K562 (cell line): ENCODE data around the gene BCL2L13. TPM values are rescaled to one million over a fixed set of nuclear protein-coding genes. Genes with fewer than 3 reads are reported as not detected.
A peak's percentile ranks its signal among the peaks of the same experiment; 100 is the strongest.

ENCODE experiments used
- ATAC-seq: fragments of 200-7000 bp; cut with Tn5 transposase; 3 replicates; pipeline ENCODE4 v1.9.1; 2020; ENCODE audit warnings: moderate library complexity
- BruUV-seq: library from RNA; stranded (reverse); fragments of 400-500 nt; replicated peaks from 2 replicates; lab custom pipeline; 2021; lab: Mats Ljungman, UMichigan
- CTCF ChIA-PET: fragments of 300-600 bp; formaldehyde crosslinking; extraction: SDS; loops from one replicate; lab custom pipeline; 2021; ENCODE audit warnings: low intra/inter-chr PET ratio; lab: Yijun Ruan, JAX
- POLR2A ChIA-PET: fragments of 300-600, 350-650 bp; sonication (Branson Sonifier 250); formaldehyde crosslinking; extraction: SDS; loops from one replicate; lab custom pipeline; 2021; ENCODE audit warnings: antibody characterized with exemption, inconsistent platforms; lab: Yijun Ruan, JAX
- DNase-seq, 4 experiments: peaks; one replicate each; pipeline versions ENCODE4 v3.0.0 to v3.0.0-alpha.2; 2011 to 2018; ENCODE audit warnings: low spot score in 3 of 4, mixed read lengths in 3 of 4; ENCODE audit errors: extremely low read depth in 1 of 4
- FAIRE-seq: peaks from 2 replicates; lab custom pipeline; 2011; peaks lifted over from hg19 to GRCh38; lab: Jason Lieb, UNC
- H2AFZ ChIP-seq: 2 replicates; pipeline ENCODE4 v1.6.0; 2011; ENCODE audit warnings: low read depth, low read length, control low read depth, inconsistent platforms
- H3K27ac ChIP-seq: fragments of 200-600 bp; 3 replicates; pipeline ENCODE4 v1.8.0; 2011; ENCODE audit warnings: low read depth, mild to moderate bottlenecking, control low read depth, inconsistent platforms, low read length, moderate library complexity, mixed read lengths; ENCODE audit errors: extremely low read depth
- H3K27me3 ChIP-seq, 2 experiments: fragments of 300-600 bp in 1 of 2; 2 replicates in 1 of 2; 3 replicates in 1 of 2; pipeline versions ENCODE4 v1.6.0 to v1.8.0; 2011; ENCODE audit warnings: inconsistent platforms in 2 of 2, low read length in 2 of 2, mild to moderate bottlenecking in 1 of 2, mixed read lengths in 1 of 2, moderate library complexity in 1 of 2; ENCODE audit not compliant: control insufficient read depth in 2 of 2, insufficient read depth in 2 of 2
- H3K36me3 ChIP-seq: fragments of 300-600 bp; 3 replicates; pipeline ENCODE4 v1.8.0; 2011; ENCODE audit warnings: mild to moderate bottlenecking, low read length, inconsistent platforms; ENCODE audit not compliant: control insufficient read depth, insufficient read depth
- H3K4me1 ChIP-seq, 2 experiments: fragments of 200-600 bp in 1 of 2; replicated peaks in 1 of 2; 2 replicates in 1 of 2; 3 replicates in 1 of 2; pipeline versions ENCODE4 v1.5.1 to v1.8.0; 2011; ENCODE audit warnings: inconsistent platforms in 2 of 2, low read length in 2 of 2, mild to moderate bottlenecking in 1 of 2, mixed read lengths in 1 of 2, moderate library complexity in 1 of 2; ENCODE audit not compliant: control insufficient read depth in 2 of 2, insufficient read depth in 2 of 2
- H3K4me2 ChIP-seq: 2 replicates; pipeline ENCODE4 v1.6.1; 2011; ENCODE audit warnings: low read length, control low read depth, inconsistent platforms, mixed read lengths; ENCODE audit not compliant: insufficient read depth
- H3K4me3 ChIP-seq: fragments of 200-600 bp; sonication (generic), shearing (Covaris generic); 2 replicates; pipeline ENCODE4 v1.5.1; 2016; ENCODE audit warnings: control low read depth, inconsistent platforms
- H3K79me2 ChIP-seq: fragments of 200-600 bp; 3 replicates; pipeline ENCODE4 v1.8.0; 2011; ENCODE audit warnings: low read length, inconsistent platforms; ENCODE audit not compliant: control insufficient read depth, insufficient read depth
- H3K9ac ChIP-seq, 2 experiments: 2 replicates each; pipeline versions ENCODE4 v1.6.0 to v1.6.1; 2011; ENCODE audit warnings: low read depth in 2 of 2, low read length in 2 of 2, control low read depth in 1 of 2, inconsistent platforms in 1 of 2, mild to moderate bottlenecking in 1 of 2, mixed read lengths in 1 of 2; ENCODE audit not compliant: insufficient read depth in 1 of 2
- H3K9me1 ChIP-seq: one replicate; pipeline ENCODE4 v1.6.0; 2011; ENCODE audit warnings: inconsistent platforms, mild to moderate bottlenecking, low read length, moderate library complexity; ENCODE audit not compliant: control insufficient read depth, insufficient read depth
- H3K9me3 ChIP-seq: replicated peaks from 2 replicates; pipeline ENCODE4 v1.5.1; 2011; ENCODE audit warnings: low read depth, low read length, inconsistent platforms; ENCODE audit not compliant: control insufficient read depth, insufficient read depth
- H4K20me1 ChIP-seq: replicated peaks from 2 replicates; pipeline ENCODE4 v1.6.1; 2011; ENCODE audit warnings: low read length, inconsistent platforms, mixed read lengths; ENCODE audit not compliant: control insufficient read depth, insufficient read depth
- ARHGAP35 ChIP-seq: fragments of 450-650 bp; IDR thresholded peaks from 2 replicates; pipeline ENCODE4 v1.6.1; 2018; ENCODE audit not compliant: partially characterized antibody
- C11orf30 ChIP-seq: fragments of 450-650 bp; IDR thresholded peaks from 2 replicates; pipeline ENCODE4 v1.6.1; 2016; ENCODE audit warnings: low read depth, mild to moderate bottlenecking
- HOMEZ ChIP-seq: fragments of 250-450 bp; sonication (Bioruptor Pico); IDR thresholded peaks from 2 replicates; pipeline ENCODE4 v1.4.0; 2020; ENCODE audit warnings: mild to moderate bottlenecking, moderate library complexity
- MAFG ChIP-seq: fragments of 450-650 bp; conservative IDR thresholded peaks from 2 replicates; pipeline ENCODE4 v1.6.1; 2016; ENCODE audit warnings: missing genetic modification characterization, missing compliant biosample characterization
- NFE2 ChIP-seq: IDR thresholded peaks from 2 replicates; pipeline ENCODE4 v1.6.1; 2014; ENCODE audit warnings: antibody characterized with exemption, low read depth
- NFE2L1 ChIP-seq: fragments of 450-650 bp; IDR thresholded peaks from 2 replicates; pipeline ENCODE4 v1.6.1; 2016; ENCODE audit warnings: missing genetic modification characterization, low read depth, mild to moderate bottlenecking, missing compliant biosample characterization, moderate library complexity, borderline replicate concordance
- ZNF134 ChIP-seq: fragments of 250-450 bp; sonication (Bioruptor Pico); conservative IDR thresholded peaks from 2 replicates; pipeline ENCODE4 v1.4.0; 2020
- ZNF316 ChIP-seq: fragments of 450-650 bp; IDR thresholded peaks from 2 replicates; pipeline ENCODE4 v1.6.1; 2016
- in situ Hi-C: fragments of 300-500 bp; cut with MboI; formaldehyde crosslinking; loops from 4 replicates; pipeline ENCODE4 v1.15.0; 2018; ENCODE audit warnings: inconsistent platforms, mixed read lengths
- intact Hi-C: fragments of 100-400 bp; cut with micrococcal nuclease; formaldehyde crosslinking; loops from 2 replicates; pipeline ENCODE4 v1.14.2; 2022
- polyA plus RNA-seq, 8 experiments: library from polyadenylated mRNA; depleted of rRNA in 4 of 8; stranded (reverse) in 5 of 8; unstranded in 3 of 8; fragments of >200 nt; fragmentation: Nextera tagmentation in 2 of 8; fragmentation: Illumina TruSeq in 1 of 8; extraction: Ambion mirVana in 2 of 8; extraction: Trizol in 1 of 8; gene quantifications; 2 replicates each; pipeline versions ENCODE4 v1.2.1 to v1.2.3, GENCODE V29; 2011 to 2014; ENCODE audit warnings: inconsistent platforms in 1 of 8, missing spikeins in 1 of 8
- total RNA-seq, 7 experiments: library from RNA; depleted of rRNA in 6 of 7; stranded (reverse); fragments of >200 nt in 6 of 7; fragmentation: Illumina TruSeq in 2 of 7; extraction: Trizol in 2 of 7; gene quantifications; 2 replicates each; pipeline versions ENCODE4 v1.2.1 to v1.2.3, GENCODE V29; 2011 to 2021; ENCODE audit warnings: low replicate concordance in 1 of 7

Gene BCL2L13
- total and polyA plus RNA-seq, 9 of the 15 experiments (the other 6 are each of a cell fraction or from before 2014, with no cell fraction given) = 41.5 to 63.4 (median 56.5) TPM

GRCh38 chr22:17725500-17725796 lies 86.9 kb downstream of the BCL2L13 start:
- no peak overlapping the region for H2AFZ ChIP-seq
- peaks cover 45% of the 10 kb centered on the region; the same call in 2 of the 3 replicates for H3K36me3 ChIP-seq
- H3K27me3 ChIP-seq = no peaks in the 10 kb centered on the region
- no peak overlapping the region for H3K4me3 ChIP-seq
- no peak overlapping the region for H3K9ac ChIP-seq
- H4K20me1 ChIP-seq = no peaks in the 10 kb centered on the region
- H3K9me1 ChIP-seq = no peaks in the 10 kb centered on the region
- H3K27ac ChIP-seq = no peak overlapping the region
- POLR2A ChIA-PET = interaction anchor here (1.0 kb wide), 1 partner anchor 48 kb away, joined by 3 read pairs; no protein-coding TSS in a partner anchor
- FAIRE-seq = no peak
- peaks cover 0 to 8% of the 10 kb centered on the region in 2 experiments; a peak in 2 of 5 replicates for H3K4me1 ChIP-seq
- H3K79me2 ChIP-seq = no peaks in the 10 kb centered on the region
- BruUV-seq = no TSS peak
- H3K9me3 ChIP-seq = no peaks in the 10 kb centered on the region
- CTCF ChIA-PET = no interaction called here
- H3K4me2 ChIP-seq = no peak overlapping the region
- DNase-seq = no peak
- TF ChIP-seq ZNF316 (peak; percentile 62), NFE2 (peak; percentile 42), HOMEZ (CRISPR knock-in tag) (no peak), ZNF134 (CRISPR knock-in tag) (no peak), C11orf30 (peak; percentile 44; the same call in 1 of the 2 replicates), MAFG (peak; percentile 80), ARHGAP35 (no peak), NFE2L1 (tag) (peak; percentile 31; the same call in 1 of the 2 replicates)
- TF ChIP-seq, all 486 proteins: peak for 5
- intact Hi-C loops (no loop called here), in situ Hi-C loops (no loop called here)
- ATAC-seq = no peak
